Uterus (tissue), 2 donors: Measurements from ENCODE around the gene C6orf132.

Experiments used
- POLR2A ChIP-seq, 2 donors: fragments of 450-650 bp; IDR thresholded peaks; one replicate each; pipeline ENCODE4 v1.6.1; 2016; ENCODE audit warnings: antibody characterized with exemption in 2 of 2, mild to moderate bottlenecking in 1 of 2, moderate library complexity in 1 of 2
- TF ChIP-seq, protein P1 (sequence below), 4 experiments: fragments of 200-600 bp in 2 of 4; fragments of 450-650 bp in 2 of 4; sonication (generic) in 2 of 4; IDR thresholded peaks; one replicate each; pipeline ENCODE4 v1.5.1; 2016 to 2019; ENCODE audit warnings: antibody characterized with exemption in 4 of 4, mild to moderate bottlenecking in 2 of 4, moderate library complexity in 1 of 4

DNA sequence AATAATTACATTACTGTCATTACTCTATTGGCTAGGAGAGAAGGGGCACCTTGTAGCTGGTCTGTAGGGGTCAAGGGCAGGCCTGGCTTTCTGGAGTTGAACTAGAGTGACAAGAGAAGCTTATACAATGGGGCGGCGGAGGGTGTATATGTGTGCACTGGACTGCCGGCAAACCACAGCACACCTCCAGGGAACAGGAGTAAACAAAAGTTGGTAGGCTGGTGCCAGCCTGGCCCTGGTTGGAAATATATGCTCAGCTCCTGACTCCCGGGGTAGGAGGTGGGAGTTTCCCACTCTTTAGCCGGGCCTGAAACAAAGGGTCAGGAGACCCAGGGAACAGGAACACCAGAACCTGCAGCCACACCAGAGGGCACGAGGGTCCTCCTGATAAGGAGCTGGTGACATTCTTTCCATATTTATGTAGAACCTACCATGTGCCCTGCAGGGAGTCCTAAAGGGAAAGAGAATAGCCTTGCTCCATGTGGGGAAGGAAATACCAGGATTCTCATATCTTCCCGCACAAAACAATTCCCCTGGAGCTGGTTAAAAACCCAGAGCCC lies 5.1 kb downstream of the C6orf132 start:
- TF ChIP-seq, protein P1, sequence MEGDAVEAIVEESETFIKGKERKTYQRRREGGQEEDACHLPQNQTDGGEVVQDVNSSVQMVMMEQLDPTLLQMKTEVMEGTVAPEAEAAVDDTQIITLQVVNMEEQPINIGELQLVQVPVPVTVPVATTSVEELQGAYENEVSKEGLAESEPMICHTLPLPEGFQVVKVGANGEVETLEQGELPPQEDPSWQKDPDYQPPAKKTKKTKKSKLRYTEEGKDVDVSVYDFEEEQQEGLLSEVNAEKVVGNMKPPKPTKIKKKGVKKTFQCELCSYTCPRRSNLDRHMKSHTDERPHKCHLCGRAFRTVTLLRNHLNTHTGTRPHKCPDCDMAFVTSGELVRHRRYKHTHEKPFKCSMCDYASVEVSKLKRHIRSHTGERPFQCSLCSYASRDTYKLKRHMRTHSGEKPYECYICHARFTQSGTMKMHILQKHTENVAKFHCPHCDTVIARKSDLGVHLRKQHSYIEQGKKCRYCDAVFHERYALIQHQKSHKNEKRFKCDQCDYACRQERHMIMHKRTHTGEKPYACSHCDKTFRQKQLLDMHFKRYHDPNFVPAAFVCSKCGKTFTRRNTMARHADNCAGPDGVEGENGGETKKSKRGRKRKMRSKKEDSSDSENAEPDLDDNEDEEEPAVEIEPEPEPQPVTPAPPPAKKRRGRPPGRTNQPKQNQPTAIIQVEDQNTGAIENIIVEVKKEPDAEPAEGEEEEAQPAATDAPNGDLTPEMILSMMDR (IDR thresholded peaks at IDR 0.05), result no peak
- TF ChIP-seq POLR2A (IDR thresholded peaks at IDR 0.05), result no peak
